ENCODE measurements around the gene TFB2M. TPM values are rescaled to one million over a fixed set of nuclear protein-coding genes. Genes with fewer than 3 reads are reported as not detected.
A peak's percentile ranks its signal among the peaks of the same experiment; 100 is the strongest.

The TFB2M gene
- total RNA-seq, 1 experiment from 2014 or later: 27.7 TPM

- peaks cover 21 to 28% of the 10 kb centered on the region in 2 experiments for H3K9me3 Mint-ChIP-seq
- Histone ChIP-seq H2BK15ac (ENCODE audit: low read depth, low read length) (no peak overlapping the region), H3K9me3 (ENCODE audit: control insufficient read depth, low read depth, low read length) (peaks cover 8% of the 10 kb centered on the region), H3K9ac (ENCODE audit: extremely low read depth, insufficient read length, low read length) (no peak overlapping the region), H3K23ac (ENCODE audit: insufficient read length, low read depth, low read length) (no peak overlapping the region), H3K56ac (ENCODE audit: insufficient read length, low read depth, low read length) (no peak overlapping the region), H2BK12ac (ENCODE audit: insufficient read length, low read depth, low read length) (no peak overlapping the region), H2AFZ (ENCODE audit: low read length) (no peak overlapping the region), H3K27ac (ENCODE audit: insufficient read length, low read depth, low read length) (no peak overlapping the region), H4K20me1 (ENCODE audit: control insufficient read depth, insufficient read depth, insufficient read length) (no peaks in the 10 kb centered on the region), H4K8ac (replicated peaks; ENCODE audit: insufficient read length, low read depth, low read length) (no peak overlapping the region), H3K23me2 (ENCODE audit: insufficient read length, low read depth, low read length, poor library complexity, severe bottlenecking) (no peaks in the 10 kb centered on the region), H2AK5ac (ENCODE audit: insufficient read length, low read length) (no peak overlapping the region), H3K27me3 (ENCODE audit: insufficient read depth, low read length) (no peaks in the 10 kb centered on the region; the same call in 1 of the 2 replicates), H3K79me1 (ENCODE audit: insufficient read depth, low read depth, low read length, poor library complexity, severe bottlenecking) (no peaks in the 10 kb centered on the region), H3K79me2 (ENCODE audit: insufficient read depth, low read length) (no peaks in the 10 kb centered on the region), H3K4ac (ENCODE audit: low read depth, low read length) (no peak overlapping the region), H3T11ph (ENCODE audit: low read length) (no peak overlapping the region), H2BK20ac (ENCODE audit: low read depth, low read length, poor library complexity, severe bottlenecking) (no peak overlapping the region), H3K18ac (ENCODE audit: insufficient read length, low read depth, low read length) (no peak overlapping the region), H2BK120ac (ENCODE audit: low read depth, low read length, poor library complexity, severe bottlenecking) (no peak overlapping the region), H3K4me1 (ENCODE audit: insufficient read depth, low read length) (no peaks in the 10 kb centered on the region), H2BK5ac (ENCODE audit: insufficient read length, low read length) (no peak overlapping the region), H3K14ac (ENCODE audit: insufficient read depth, low read length) (no peak overlapping the region), H4K5ac (ENCODE audit: insufficient read length, low read depth, low read length) (no peak overlapping the region), H4K91ac (ENCODE audit: insufficient read length, low read depth, low read length) (no peak overlapping the region), H3K4me2 (ENCODE audit: insufficient read depth, insufficient read length, low read length) (no peak overlapping the region)
- DNase-seq: no peak
- no CpG with 5 or more reads among the region's 1 CpG for WGBS (ENCODE audit: extremely low coverage, insufficient read length, low lambda C conversion rate)
- peaks cover 7% of the 10 kb centered on the region; the same call in 1 of the 2 replicates for H3K27me3 Mint-ChIP-seq (ENCODE audit: low read depth)
- H3K27ac Mint-ChIP-seq: no peak overlapping the region
- no peak overlapping the region for H3K4me3 Mint-ChIP-seq
- no peaks in the 10 kb centered on the region; a peak in 1 of 4 replicates for H3K4me1 Mint-ChIP-seq
- peak; percentile 41; the same call in 1 of the 3 replicates for TF ChIP-seq CTCF (conservative IDR thresholded peaks at IDR 0.05)
- peaks cover 4 to 8% (median 5%) of the 10 kb centered on the region in 3 experiments; a peak in 6 of 7 replicates for H3K36me3 Mint-ChIP-seq (ENCODE audit: insufficient read depth in 1 of 3, low read depth in 3 of 3)
Measured at GRCh38 chr1:246532519-246532918, 33.5 kb downstream of the TFB2M start.

Data from H9 (cell line).